DOHH2 (cell line): ENCODE data around the gene NOXA1.

Source experiments
- EZH2phosphoT487 ChIP-seq: fragments of 200-600 bp; sonication (generic); IDR thresholded peaks from 2 replicates; pipeline ENCODE4 v1.6.1; 2017; ENCODE audit warnings: borderline replicate concordance, mild to moderate bottlenecking, antibody characterized with exemption, low read length, moderate library complexity, mixed read lengths
- TF ChIP-seq, protein P1 (sequence below): fragments of 200-600 bp; sonication (generic); IDR thresholded peaks from one replicate; pipeline ENCODE4 v1.5.1; 2014; ENCODE audit warnings: antibody characterized with exemption, mild to moderate bottlenecking, low read depth, low read length; ENCODE audit not compliant: poor library complexity, severe bottlenecking

- TF ChIP-seq, protein P1, sequence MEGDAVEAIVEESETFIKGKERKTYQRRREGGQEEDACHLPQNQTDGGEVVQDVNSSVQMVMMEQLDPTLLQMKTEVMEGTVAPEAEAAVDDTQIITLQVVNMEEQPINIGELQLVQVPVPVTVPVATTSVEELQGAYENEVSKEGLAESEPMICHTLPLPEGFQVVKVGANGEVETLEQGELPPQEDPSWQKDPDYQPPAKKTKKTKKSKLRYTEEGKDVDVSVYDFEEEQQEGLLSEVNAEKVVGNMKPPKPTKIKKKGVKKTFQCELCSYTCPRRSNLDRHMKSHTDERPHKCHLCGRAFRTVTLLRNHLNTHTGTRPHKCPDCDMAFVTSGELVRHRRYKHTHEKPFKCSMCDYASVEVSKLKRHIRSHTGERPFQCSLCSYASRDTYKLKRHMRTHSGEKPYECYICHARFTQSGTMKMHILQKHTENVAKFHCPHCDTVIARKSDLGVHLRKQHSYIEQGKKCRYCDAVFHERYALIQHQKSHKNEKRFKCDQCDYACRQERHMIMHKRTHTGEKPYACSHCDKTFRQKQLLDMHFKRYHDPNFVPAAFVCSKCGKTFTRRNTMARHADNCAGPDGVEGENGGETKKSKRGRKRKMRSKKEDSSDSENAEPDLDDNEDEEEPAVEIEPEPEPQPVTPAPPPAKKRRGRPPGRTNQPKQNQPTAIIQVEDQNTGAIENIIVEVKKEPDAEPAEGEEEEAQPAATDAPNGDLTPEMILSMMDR, result no peak
- TF ChIP-seq EZH2phosphoT487, result no peak
Observed at GRCh38 chr9:137383784-137384756, 39.1 kb upstream of the NOXA1 start.
